Measurements from ENCODE around the gene VWF.
"Not testable (repeated sequence)": the region's sequence is repeated elsewhere in the genome, so short reads cannot be mapped to it uniquely, and the experiment has no call there.

DNA sequence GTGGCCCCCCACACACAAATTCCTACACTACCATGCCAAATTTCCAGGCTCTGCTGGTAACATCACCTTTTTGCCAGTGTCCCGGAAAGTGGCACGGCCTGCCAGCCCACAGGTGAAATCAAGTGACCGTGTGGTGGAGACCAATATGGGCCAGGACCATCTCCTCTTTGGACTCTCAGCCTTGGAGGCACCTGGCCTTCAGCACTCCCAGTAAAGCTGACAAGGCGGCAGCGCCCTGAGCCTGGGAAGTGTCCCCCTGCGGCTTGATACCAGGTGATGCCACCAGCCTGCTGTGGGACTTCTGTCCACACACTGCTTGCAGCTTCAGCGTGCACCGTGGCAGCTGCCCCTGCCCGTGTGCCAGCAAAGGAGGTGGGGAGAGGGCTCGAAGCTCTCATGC lies 104.0 kb downstream of the VWF start:
- TF ChIP-seq ELF4 (IDR thresholded peaks at IDR 0.05); BHLHE40 (IDR thresholded peaks at IDR 0.05; ENCODE audit: borderline replicate concordance); LEF1 (IDR thresholded peaks at IDR 0.05; ENCODE audit: borderline replicate concordance); FOXA1 (IDR thresholded peaks at IDR 0.05); CTBP1 (IDR thresholded peaks at IDR 0.05; ENCODE audit: borderline replicate concordance); SP1 (IDR thresholded peaks at IDR 0.05); NFRKB (IDR thresholded peaks at IDR 0.05): not testable (repeated sequence)

Data from HEK293T (cell line).